HCT116 (cell line): ENCODE data around the gene SPTBN1.

Experiments
- CEBPB ChIP-seq: IDR thresholded peaks from 2 replicates; pipeline ENCODE4 v1.6.1; 2012; ENCODE audit warnings: low read depth
- EGR1 ChIP-seq: IDR thresholded peaks from 2 replicates; pipeline ENCODE4 v1.6.1; 2012; ENCODE audit warnings: low read depth
- EZH2phosphoT487 ChIP-seq: fragments of 200-600 bp; IDR thresholded peaks from 2 replicates; pipeline ENCODE4 v1.6.1; 2018; ENCODE audit warnings: antibody characterized with exemption, borderline replicate concordance
- POLR2A ChIP-seq: IDR thresholded peaks from 2 replicates; pipeline ENCODE4 v1.7.0; 2011; ENCODE audit warnings: borderline replicate concordance; ENCODE audit not compliant: insufficient read depth, insufficient read length; ENCODE audit errors: extremely low read depth
- POLR2AphosphoS5 ChIP-seq: IDR thresholded peaks from 2 replicates; pipeline ENCODE4 v1.6.1; 2011; ENCODE audit warnings: mild to moderate bottlenecking, low read depth, low read length, moderate library complexity
- RAD21 ChIP-seq: IDR thresholded peaks from 2 replicates; pipeline ENCODE4 v1.6.1; 2012; ENCODE audit warnings: low read depth, mild to moderate bottlenecking
- TF ChIP-seq, protein P1 (sequence below), 3 experiments: fragments of 200-600 bp in 1 of 3; sonication (generic) in 1 of 3; IDR thresholded peaks in 2 of 3; conservative IDR thresholded peaks in 1 of 3; 2 replicates each; pipeline ENCODE4 v1.5.1; 2012 to 2017; ENCODE audit warnings: low read depth in 2 of 3, low read length in 2 of 3, antibody characterized with exemption in 1 of 3, borderline replicate concordance in 1 of 3, control low read depth in 1 of 3, mild to moderate bottlenecking in 1 of 3, mixed read lengths in 1 of 3, mixed run types in 1 of 3, moderate library complexity in 1 of 3; ENCODE audit not compliant: insufficient read depth in 1 of 3
- TF ChIP-seq, protein P2 (sequence below): IDR thresholded peaks from 2 replicates; pipeline ENCODE4 v1.6.1; 2012

DNA sequence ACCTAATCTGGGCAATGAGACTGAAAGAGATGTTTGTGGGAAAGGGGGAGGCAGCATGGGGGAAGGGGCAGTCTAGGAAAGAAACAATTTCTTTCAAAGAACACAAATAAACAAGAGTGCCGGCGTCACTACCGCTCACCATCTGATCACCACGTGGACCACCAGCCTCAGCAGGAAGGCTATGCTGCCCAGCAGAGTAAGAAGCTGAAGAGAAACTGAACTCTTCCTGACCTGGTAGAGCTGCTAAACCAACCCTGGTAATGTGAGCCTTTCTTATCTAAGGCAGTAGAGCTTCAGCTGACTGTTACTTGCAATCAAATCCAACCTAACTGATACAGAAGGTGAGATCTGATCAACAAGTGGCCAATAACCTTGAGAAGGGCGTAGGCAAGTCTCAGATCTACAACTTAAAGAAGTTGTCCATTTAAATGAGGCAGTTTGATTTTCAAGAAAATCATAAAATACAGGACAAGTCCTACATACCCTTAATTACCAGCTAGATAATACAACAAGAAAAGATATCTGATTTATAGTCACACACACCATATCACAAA lies 44.2 kb upstream of the SPTBN1 start:
- no peak for TF ChIP-seq RAD21
- no peak for TF ChIP-seq POLR2A
- TF ChIP-seq, protein P1, sequence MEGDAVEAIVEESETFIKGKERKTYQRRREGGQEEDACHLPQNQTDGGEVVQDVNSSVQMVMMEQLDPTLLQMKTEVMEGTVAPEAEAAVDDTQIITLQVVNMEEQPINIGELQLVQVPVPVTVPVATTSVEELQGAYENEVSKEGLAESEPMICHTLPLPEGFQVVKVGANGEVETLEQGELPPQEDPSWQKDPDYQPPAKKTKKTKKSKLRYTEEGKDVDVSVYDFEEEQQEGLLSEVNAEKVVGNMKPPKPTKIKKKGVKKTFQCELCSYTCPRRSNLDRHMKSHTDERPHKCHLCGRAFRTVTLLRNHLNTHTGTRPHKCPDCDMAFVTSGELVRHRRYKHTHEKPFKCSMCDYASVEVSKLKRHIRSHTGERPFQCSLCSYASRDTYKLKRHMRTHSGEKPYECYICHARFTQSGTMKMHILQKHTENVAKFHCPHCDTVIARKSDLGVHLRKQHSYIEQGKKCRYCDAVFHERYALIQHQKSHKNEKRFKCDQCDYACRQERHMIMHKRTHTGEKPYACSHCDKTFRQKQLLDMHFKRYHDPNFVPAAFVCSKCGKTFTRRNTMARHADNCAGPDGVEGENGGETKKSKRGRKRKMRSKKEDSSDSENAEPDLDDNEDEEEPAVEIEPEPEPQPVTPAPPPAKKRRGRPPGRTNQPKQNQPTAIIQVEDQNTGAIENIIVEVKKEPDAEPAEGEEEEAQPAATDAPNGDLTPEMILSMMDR (IDR thresholded peaks at IDR 0.05 in 2 of 3, conservative IDR thresholded peaks at IDR 0.05 in 1 of 3; ENCODE audit: borderline replicate concordance in 1 of 3, insufficient read depth in 1 of 3, low read depth in 2 of 3, low read length in 2 of 3), result no peak
- no peak for TF ChIP-seq EGR1
- no peak for TF ChIP-seq EZH2phosphoT487
- TF ChIP-seq CEBPB, result no peak
- TF ChIP-seq, protein P2, sequence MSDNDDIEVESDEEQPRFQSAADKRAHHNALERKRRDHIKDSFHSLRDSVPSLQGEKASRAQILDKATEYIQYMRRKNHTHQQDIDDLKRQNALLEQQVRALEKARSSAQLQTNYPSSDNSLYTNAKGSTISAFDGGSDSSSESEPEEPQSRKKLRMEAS, result no peak
- no peak for TF ChIP-seq POLR2AphosphoS5
